Neural crest cell (in vitro differentiated cells): ENCODE results near the gene TMEM229B. TPM values are rescaled to one million over a fixed set of nuclear protein-coding genes. Genes with fewer than 3 reads are reported as not detected.

Source experiments
- DNase-seq: peaks from one replicate; pipeline ENCODE4 v3.0.0; 2021; ENCODE audit warnings: low read depth, mixed read lengths, low spot score
- H3K27ac Mint-ChIP-seq: one replicate; pipeline ENCODE4 v1.8.0; 2021; ENCODE audit warnings: mild to moderate bottlenecking, mixed read lengths; ENCODE audit not compliant: unreplicated experiment
- H3K27me3 Mint-ChIP-seq: 2 replicates; pipeline ENCODE4 v1.8.0; 2021; ENCODE audit warnings: low read depth, mild to moderate bottlenecking, mixed read lengths
- H3K36me3 Mint-ChIP-seq: 2 replicates; pipeline ENCODE4 v1.8.0; 2021; ENCODE audit warnings: low read depth, mild to moderate bottlenecking, mixed read lengths
- H3K4me1 Mint-ChIP-seq: 2 replicates; pipeline ENCODE4 v1.8.0; 2021; ENCODE audit warnings: mixed read lengths
- H3K4me3 Mint-ChIP-seq: one replicate; pipeline ENCODE4 v1.8.0; 2021; ENCODE audit warnings: mild to moderate bottlenecking, mixed read lengths
- H3K9me3 Mint-ChIP-seq: 2 replicates; pipeline ENCODE4 v1.8.0; 2021; ENCODE audit warnings: mixed read lengths
- total RNA-seq: library from RNA; stranded (reverse); gene quantifications from 2 replicates; pipeline ENCODE4 v1.2.1, GENCODE V29; 2021
- TF ChIP-seq, protein P1 (sequence below): fragments of 200-600 bp; sonication (generic); conservative IDR thresholded peaks from 2 replicates; pipeline ENCODE4 v1.5.0; 2021; ENCODE audit warnings: antibody characterized with exemption, mild to moderate bottlenecking

TMEM229B gene
- total RNA-seq, 1 donor from 2014 or later, result 5.2 TPM

DNA sequence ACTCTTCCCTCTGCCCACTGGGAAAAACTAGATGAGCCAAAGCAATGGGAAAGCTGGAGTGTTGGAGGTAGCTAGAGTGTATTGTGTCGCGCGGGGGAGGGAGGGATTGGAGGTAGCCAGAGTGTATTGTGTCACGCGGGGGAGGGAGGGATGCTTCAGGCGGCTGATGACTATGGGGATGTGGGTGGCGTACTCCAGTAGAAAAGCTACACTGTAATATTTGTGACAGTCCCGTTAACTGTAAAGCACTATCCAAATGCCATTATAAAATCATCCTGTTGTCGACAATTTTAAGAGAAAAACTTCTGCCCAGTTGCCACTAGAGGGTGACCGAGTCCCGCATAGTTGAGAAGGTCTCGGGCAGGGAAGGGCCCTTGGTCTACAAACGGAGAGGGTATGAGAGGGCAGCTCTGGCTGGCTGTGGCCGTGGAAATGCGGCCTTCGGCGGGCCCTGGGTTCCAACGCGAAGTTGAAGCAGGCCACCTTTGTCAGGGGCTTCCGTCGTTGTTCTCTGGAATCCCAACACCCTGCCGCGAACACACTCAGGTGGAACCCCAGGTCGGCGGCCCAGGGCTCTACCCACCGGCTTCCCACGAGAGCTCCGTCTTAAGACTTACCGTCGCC, 61.4 kb downstream of the TMEM229B start:
- H3K4me3 Mint-ChIP-seq, result peak overlapping the region; percentile 25
- no peaks in the 10 kb centered on the region for H3K36me3 Mint-ChIP-seq
- no peaks in the 10 kb centered on the region for H3K27me3 Mint-ChIP-seq
- H3K27ac Mint-ChIP-seq, result peak overlapping the region; percentile 6
- peak; percentile 71 for DNase-seq
- H3K4me1 Mint-ChIP-seq, result peaks cover 15% of the 10 kb centered on the region
- no peaks in the 10 kb centered on the region for H3K9me3 Mint-ChIP-seq
- TF ChIP-seq, protein P1, sequence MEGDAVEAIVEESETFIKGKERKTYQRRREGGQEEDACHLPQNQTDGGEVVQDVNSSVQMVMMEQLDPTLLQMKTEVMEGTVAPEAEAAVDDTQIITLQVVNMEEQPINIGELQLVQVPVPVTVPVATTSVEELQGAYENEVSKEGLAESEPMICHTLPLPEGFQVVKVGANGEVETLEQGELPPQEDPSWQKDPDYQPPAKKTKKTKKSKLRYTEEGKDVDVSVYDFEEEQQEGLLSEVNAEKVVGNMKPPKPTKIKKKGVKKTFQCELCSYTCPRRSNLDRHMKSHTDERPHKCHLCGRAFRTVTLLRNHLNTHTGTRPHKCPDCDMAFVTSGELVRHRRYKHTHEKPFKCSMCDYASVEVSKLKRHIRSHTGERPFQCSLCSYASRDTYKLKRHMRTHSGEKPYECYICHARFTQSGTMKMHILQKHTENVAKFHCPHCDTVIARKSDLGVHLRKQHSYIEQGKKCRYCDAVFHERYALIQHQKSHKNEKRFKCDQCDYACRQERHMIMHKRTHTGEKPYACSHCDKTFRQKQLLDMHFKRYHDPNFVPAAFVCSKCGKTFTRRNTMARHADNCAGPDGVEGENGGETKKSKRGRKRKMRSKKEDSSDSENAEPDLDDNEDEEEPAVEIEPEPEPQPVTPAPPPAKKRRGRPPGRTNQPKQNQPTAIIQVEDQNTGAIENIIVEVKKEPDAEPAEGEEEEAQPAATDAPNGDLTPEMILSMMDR, result peak; percentile 88

GRCh38 chr14:67426161-67426560, 62.4 kb downstream of the TMEM229B start:
- H3K27ac Mint-ChIP-seq, result no peak overlapping the region

DNA sequence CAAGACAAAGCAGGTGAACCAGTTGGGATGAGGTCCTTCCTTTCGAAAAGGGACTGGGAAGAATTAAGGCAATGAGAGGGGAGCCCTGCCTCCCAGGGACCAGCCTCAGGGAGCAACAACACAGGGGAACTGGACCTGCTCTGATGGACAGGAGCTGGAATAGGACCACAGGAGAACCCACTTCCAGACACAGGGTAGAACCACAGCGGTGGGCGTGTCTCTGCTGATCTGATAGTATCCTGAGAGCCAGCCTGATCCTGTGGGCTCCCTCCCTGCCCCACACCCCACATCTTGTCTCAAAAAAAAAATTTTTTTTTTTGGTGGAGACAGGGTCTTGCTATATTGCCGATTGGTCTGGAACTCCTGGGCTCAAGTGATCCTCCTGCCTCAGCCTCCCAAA, 62.9 kb downstream of the TMEM229B start:
- no peaks in the 10 kb centered on the region for H3K36me3 Mint-ChIP-seq
- H3K4me3 Mint-ChIP-seq, result no peak overlapping the region
- no peaks in the 10 kb centered on the region for H3K9me3 Mint-ChIP-seq
- H3K27ac Mint-ChIP-seq, result no peak overlapping the region
- no peak for DNase-seq
- TF ChIP-seq, protein P1, result no peak
- no peaks in the 10 kb centered on the region for H3K27me3 Mint-ChIP-seq
- peaks cover 15% of the 10 kb centered on the region for H3K4me1 Mint-ChIP-seq

More at GRCh38 chr14:67426161-67426560, 62.4 kb downstream of the TMEM229B start:
- H3K36me3 Mint-ChIP-seq, result no peaks in the 10 kb centered on the region
- TF ChIP-seq, protein P1, result no peak
- H3K4me1 Mint-ChIP-seq, result peaks cover 15% of the 10 kb centered on the region
- no peak for DNase-seq
- no peaks in the 10 kb centered on the region for H3K27me3 Mint-ChIP-seq
- no peaks in the 10 kb centered on the region for H3K9me3 Mint-ChIP-seq
- no peak overlapping the region for H3K4me3 Mint-ChIP-seq

GRCh38 chr14:67424539-67424938, 64.0 kb downstream of the TMEM229B start:
- H3K4me3 Mint-ChIP-seq, result no peak overlapping the region
- no peaks in the 10 kb centered on the region for H3K27me3 Mint-ChIP-seq
- H3K9me3 Mint-ChIP-seq, result no peaks in the 10 kb centered on the region
- TF ChIP-seq, protein P1, result no peak
- no peak overlapping the region for H3K27ac Mint-ChIP-seq
- H3K4me1 Mint-ChIP-seq, result peaks cover 15% of the 10 kb centered on the region
- H3K36me3 Mint-ChIP-seq, result no peaks in the 10 kb centered on the region
- DNase-seq, result no peak

DNA sequence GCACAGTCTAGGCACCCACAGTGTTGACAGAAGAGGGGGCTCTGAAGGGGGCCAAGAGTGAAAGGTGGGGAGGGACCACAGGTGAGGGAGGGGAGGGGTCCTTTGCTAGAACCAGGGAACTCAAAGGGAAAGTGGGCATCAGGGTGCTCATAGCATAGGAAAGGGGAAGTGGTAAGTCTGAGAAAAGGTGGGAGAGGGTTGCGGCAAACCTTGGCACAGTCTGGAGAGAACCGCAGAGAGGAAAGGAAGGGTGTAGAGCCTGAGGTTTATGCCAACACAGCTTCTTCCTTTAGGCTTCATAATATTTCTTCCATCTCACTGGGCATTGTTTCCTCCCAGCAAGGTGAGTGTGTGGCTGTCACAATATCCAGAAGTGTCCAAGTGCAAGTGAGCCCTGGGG, 65.1 kb downstream of the TMEM229B start:
- peaks cover 15% of the 10 kb centered on the region for H3K4me1 Mint-ChIP-seq
- H3K27ac Mint-ChIP-seq, result no peak overlapping the region
- DNase-seq, result no peak
- H3K9me3 Mint-ChIP-seq, result no peaks in the 10 kb centered on the region
- TF ChIP-seq, protein P1, result no peak
- H3K27me3 Mint-ChIP-seq, result no peaks in the 10 kb centered on the region
- no peaks in the 10 kb centered on the region for H3K36me3 Mint-ChIP-seq
- H3K4me3 Mint-ChIP-seq, result no peak overlapping the region
